Parathyroid adenoma (tissue), 2 donors: ENCODE measurements around the gene VPS9D1.

ENCODE experiments used
- H2AFZ ChIP-seq: fragments of 300-600 bp; sonication (generic); one replicate; pipeline ENCODE4 v1.7.0; 2017; ENCODE audit warnings: antibody characterized with exemption, mild to moderate bottlenecking
- H3K27ac ChIP-seq: fragments of 300-600 bp; sonication (generic); one replicate; pipeline ENCODE4 v1.7.0; 2017
- H3K27me3 ChIP-seq: fragments of 300-600 bp; sonication (generic); one replicate; pipeline ENCODE4 v1.7.0; 2017; ENCODE audit warnings: low read length; ENCODE audit not compliant: control insufficient read depth, insufficient read depth
- H3K36me3 ChIP-seq: fragments of 300-600 bp; sonication (generic); one replicate; pipeline ENCODE4 v1.7.0; 2017; ENCODE audit warnings: low read length; ENCODE audit not compliant: control insufficient read depth, insufficient read depth
- H3K4me1 ChIP-seq: fragments of 300-600 bp; sonication (generic); one replicate; pipeline ENCODE4 v1.7.0; 2017; ENCODE audit warnings: control low read depth
- H3K4me2 ChIP-seq: fragments of 300-600 bp; sonication (generic); one replicate; pipeline ENCODE4 v1.7.0; 2017; ENCODE audit warnings: low read length
- H3K4me3 ChIP-seq: fragments of 300-600 bp; sonication (generic); one replicate; pipeline ENCODE4 v1.7.0; 2017; ENCODE audit warnings: low read depth, low read length
- H3K79me2 ChIP-seq: fragments of 300-600 bp; sonication (generic); one replicate; pipeline ENCODE4 v1.7.0; 2017; ENCODE audit warnings: control low read depth
- H3K9ac ChIP-seq: fragments of 300-600 bp; sonication (generic); one replicate; pipeline ENCODE4 v1.7.0; 2017; ENCODE audit warnings: mild to moderate bottlenecking
- H3K9me3 ChIP-seq: fragments of 300-600 bp; sonication (generic); one replicate; pipeline ENCODE4 v1.7.0; 2017; ENCODE audit warnings: low read length; ENCODE audit not compliant: control insufficient read depth
- TF ChIP-seq, protein P1 (sequence below): fragments of 300-600 bp; sonication (generic); IDR thresholded peaks from one replicate; pipeline ENCODE4 v1.7.0; 2017; ENCODE audit warnings: antibody characterized with exemption, mild to moderate bottlenecking
- donor health status: primary hyperparathyroidism.

The VPS9D1 gene

DNA sequence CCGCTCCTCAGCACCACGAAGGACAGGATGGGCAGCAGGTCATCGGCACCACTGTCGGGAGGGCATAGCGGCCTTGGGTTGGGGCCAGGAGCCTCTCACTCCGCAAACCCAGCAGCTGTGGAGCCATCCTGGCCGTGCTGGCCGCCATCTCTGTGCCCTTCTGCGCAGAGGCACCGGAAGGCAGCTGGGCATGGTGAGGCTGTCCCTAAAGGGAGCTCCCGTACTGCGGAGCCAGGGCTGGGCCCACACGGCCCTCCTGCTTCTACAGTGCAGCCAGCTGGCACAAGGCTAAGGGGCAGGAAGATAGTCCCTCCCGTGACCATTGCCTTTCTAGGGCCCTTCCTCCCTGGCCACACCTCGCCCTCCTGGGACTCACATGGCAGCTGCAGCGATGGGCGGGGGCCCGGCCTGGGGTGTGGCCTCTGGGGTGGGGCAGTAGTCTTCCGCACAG lies 12.2 kb downstream of the VPS9D1 start:
- Histone ChIP-seq H3K9ac (no peak overlapping the region), H3K27me3 (no peaks in the 10 kb centered on the region), H3K4me3 (no peak overlapping the region), H3K9me3 (no peaks in the 10 kb centered on the region), H3K79me2 (no peaks in the 10 kb centered on the region), H3K27ac (no peak overlapping the region), H3K4me2 (no peak overlapping the region), H3K4me1 (peaks cover 2% of the 10 kb centered on the region), H3K36me3 (no peaks in the 10 kb centered on the region), H2AFZ (no peak overlapping the region)
- TF ChIP-seq, protein P1, sequence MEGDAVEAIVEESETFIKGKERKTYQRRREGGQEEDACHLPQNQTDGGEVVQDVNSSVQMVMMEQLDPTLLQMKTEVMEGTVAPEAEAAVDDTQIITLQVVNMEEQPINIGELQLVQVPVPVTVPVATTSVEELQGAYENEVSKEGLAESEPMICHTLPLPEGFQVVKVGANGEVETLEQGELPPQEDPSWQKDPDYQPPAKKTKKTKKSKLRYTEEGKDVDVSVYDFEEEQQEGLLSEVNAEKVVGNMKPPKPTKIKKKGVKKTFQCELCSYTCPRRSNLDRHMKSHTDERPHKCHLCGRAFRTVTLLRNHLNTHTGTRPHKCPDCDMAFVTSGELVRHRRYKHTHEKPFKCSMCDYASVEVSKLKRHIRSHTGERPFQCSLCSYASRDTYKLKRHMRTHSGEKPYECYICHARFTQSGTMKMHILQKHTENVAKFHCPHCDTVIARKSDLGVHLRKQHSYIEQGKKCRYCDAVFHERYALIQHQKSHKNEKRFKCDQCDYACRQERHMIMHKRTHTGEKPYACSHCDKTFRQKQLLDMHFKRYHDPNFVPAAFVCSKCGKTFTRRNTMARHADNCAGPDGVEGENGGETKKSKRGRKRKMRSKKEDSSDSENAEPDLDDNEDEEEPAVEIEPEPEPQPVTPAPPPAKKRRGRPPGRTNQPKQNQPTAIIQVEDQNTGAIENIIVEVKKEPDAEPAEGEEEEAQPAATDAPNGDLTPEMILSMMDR, result no peak

DNA sequence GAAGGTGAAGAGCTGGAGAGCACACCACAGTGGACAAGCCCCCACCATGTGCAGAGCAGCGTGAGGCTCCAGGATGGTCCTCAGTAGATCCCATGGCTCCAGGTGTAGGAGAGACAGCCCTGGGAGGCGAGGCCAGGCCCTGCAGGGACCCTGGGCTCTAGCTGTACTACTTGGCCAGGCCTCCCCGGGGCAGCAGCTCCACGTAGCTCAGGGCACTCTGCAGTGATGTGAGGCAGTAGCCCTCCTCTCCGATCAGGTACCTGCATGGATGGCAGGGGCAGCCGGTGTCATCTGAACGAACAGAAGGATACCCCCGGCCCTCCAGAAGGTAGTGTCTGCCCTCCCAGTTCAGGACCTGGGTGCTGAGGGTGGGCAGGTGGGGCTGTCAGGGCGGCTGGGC lies 13.0 kb downstream of the VPS9D1 start:
- H3K27me3 ChIP-seq, result no peaks in the 10 kb centered on the region
- H3K36me3 ChIP-seq, result no peaks in the 10 kb centered on the region
- no peak overlapping the region for H3K9ac ChIP-seq
- H3K27ac ChIP-seq, result no peak overlapping the region
- TF ChIP-seq, protein P1, result no peak
- H3K4me2 ChIP-seq, result no peak overlapping the region
- H2AFZ ChIP-seq, result no peak overlapping the region
- H3K79me2 ChIP-seq, result no peaks in the 10 kb centered on the region
- H3K4me1 ChIP-seq, result peaks cover 2% of the 10 kb centered on the region
- no peaks in the 10 kb centered on the region for H3K9me3 ChIP-seq
- no peak overlapping the region for H3K4me3 ChIP-seq

DNA sequence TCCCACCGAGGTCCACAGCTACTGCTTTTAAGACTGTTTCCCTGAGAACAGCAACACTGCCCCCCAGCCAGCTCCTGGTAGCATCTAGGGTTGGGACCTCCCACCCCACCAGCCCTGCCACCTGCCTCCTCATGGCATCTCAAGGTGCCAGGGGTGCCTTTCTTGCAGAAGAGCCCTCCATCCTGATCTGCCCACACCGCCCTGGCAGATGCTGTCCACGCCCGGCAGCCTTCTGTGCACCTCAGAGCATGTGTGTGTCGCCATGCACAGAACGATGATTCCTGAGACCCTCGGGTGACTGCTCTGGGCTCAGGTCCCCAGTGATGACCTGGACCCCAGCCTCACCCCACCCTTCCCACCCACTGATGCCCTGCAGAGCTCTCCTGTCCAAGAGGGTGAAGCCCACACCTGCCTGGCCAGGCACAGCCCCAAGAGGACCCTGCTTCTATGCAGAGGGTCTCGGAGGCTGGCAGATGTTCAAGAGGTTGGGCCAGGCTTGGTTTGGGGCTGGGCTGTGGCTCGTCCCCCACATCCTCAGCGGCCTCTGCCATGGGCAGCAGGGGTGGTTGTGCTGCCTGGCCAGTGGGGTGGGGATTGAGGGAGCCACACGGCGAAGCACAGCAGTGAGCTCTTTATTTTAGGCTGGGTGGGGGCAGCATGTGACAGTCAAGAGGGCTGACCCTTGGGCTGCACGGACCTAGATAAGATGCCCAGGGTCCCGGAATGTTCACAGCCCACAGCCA lies 14.0 kb downstream of the VPS9D1 start:
- TF ChIP-seq, protein P1, result no peak
- no peaks in the 10 kb centered on the region for H3K36me3 ChIP-seq
- H2AFZ ChIP-seq, result no peak overlapping the region
- no peak overlapping the region for H3K9ac ChIP-seq
- H3K4me1 ChIP-seq, result peaks cover 2% of the 10 kb centered on the region
- no peak overlapping the region for H3K27ac ChIP-seq
- H3K4me2 ChIP-seq, result no peak overlapping the region
- H3K79me2 ChIP-seq, result no peaks in the 10 kb centered on the region
- H3K9me3 ChIP-seq, result no peaks in the 10 kb centered on the region
- no peak overlapping the region for H3K4me3 ChIP-seq
- no peaks in the 10 kb centered on the region for H3K27me3 ChIP-seq

DNA sequence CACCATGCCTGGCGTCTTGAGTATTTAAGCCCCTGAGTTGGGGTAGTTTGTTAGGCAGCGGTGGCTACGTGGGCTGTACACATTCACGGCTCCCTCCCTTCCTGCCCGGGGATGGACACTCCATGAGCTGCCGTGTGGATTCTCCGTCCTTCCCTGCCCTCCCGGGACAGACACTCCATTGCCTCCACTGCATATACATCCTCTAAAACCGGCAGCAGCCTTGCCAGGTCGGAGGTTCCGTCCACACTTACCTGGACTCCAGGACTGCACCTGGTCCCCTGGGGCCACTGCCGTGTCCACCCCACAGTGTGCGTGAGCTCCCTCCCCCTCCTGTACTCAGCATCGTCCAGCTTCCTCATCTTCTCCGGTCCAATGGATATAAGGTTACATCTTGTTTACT lies 15.7 kb downstream of the VPS9D1 start:
- Histone ChIP-seq H3K27ac (no peak overlapping the region), H3K79me2 (no peaks in the 10 kb centered on the region)

More for the DNA sequence above, 15.7 kb downstream of the VPS9D1 start:
- Histone ChIP-seq H2AFZ (no peak overlapping the region), H3K4me1 (peaks cover 8% of the 10 kb centered on the region), H3K4me2 (no peak overlapping the region), H3K27me3 (no peaks in the 10 kb centered on the region), H3K9me3 (no peaks in the 10 kb centered on the region), H3K36me3 (no peaks in the 10 kb centered on the region), H3K9ac (no peak overlapping the region), H3K4me3 (no peak overlapping the region)
- TF ChIP-seq, protein P1, result no peak
